Heart right ventricle (tissue), 16 donors: ENCODE results near the gene RBPMS2. TPM values are rescaled to one million over a fixed set of nuclear protein-coding genes. Genes with fewer than 3 reads are reported as not detected.
A peak's percentile ranks its signal among the peaks of the same experiment; 100 is the strongest.

Experiments used
- ATAC-seq, 8 donors: fragments of 200-7000 bp; cut with Tn5 transposase; one replicate each; pipeline ENCODE4 v1.9.1; 2020; ENCODE audit warnings: mild to moderate bottlenecking in 8 of 8, moderate library complexity in 8 of 8, moderate number of reproducible peaks in 1 of 8
- DNase-seq, 2 donors: peaks; one replicate each; pipeline ENCODE4 v3.0.0-alpha.2; 2020
- H3K27ac ChIP-seq, 10 donors: fragments of 200-600 bp; sonication (generic) in 2 of 10; one replicate each; pipeline versions ENCODE4 v1.5.0 to v1.8.0; 2020 to 2022; ENCODE audit warnings: mild to moderate bottlenecking in 3 of 10
- H3K27me3 ChIP-seq, 7 donors: fragments of 200-600 bp; one replicate each; pipeline ENCODE4 v1.8.0; 2021 to 2022; ENCODE audit warnings: mild to moderate bottlenecking in 2 of 7
- H3K36me3 ChIP-seq, 9 donors: fragments of 200-600 bp; sonication (generic) in 1 of 9; one replicate each; pipeline versions ENCODE4 v1.5.0 to v1.8.0; 2020 to 2022; ENCODE audit warnings: mild to moderate bottlenecking in 2 of 9
- H3K4me1 ChIP-seq, 9 donors: fragments of 200-600 bp; sonication (generic) in 1 of 9; one replicate each; pipeline versions ENCODE4 v1.5.0 to v1.8.0; 2020 to 2022; ENCODE audit warnings: mild to moderate bottlenecking in 4 of 9
- H3K4me3 ChIP-seq, 10 donors: fragments of 200-600 bp; sonication (generic) in 2 of 10; one replicate each; pipeline versions ENCODE4 v1.5.0 to v1.8.0; 2020 to 2022; ENCODE audit warnings: mild to moderate bottlenecking in 7 of 10, moderate library complexity in 2 of 10
- H3K9me3 ChIP-seq, 11 donors: fragments of 200-600 bp in 10 of 11; sonication (generic) in 2 of 11; one replicate each; pipeline versions ENCODE4 v1.5.0 to v1.8.0; 2013 to 2022; ENCODE audit warnings: mild to moderate bottlenecking in 2 of 11, control low read depth in 1 of 11, moderate library complexity in 1 of 11
- WGBS, 2 donors: extraction: QIAGEN DNeasy Blood & Tissue Kit; methylation state at CpG; one replicate each; pipeline ENCODE4 v1.1.7; 2013; ENCODE audit warnings: inconsistent platforms in 1 of 2; 5-methylcytosine and 5-hydroxymethylcytosine counted together
- intact Hi-C, 10 donors: fragments of 100-400 bp; cut with DNase I; formaldehyde crosslinking; loops; one replicate each; pipeline versions ENCODE4 v1.11.1 to v1.14.2; 2022
- microRNA-seq, 2 donors: library from miRNA; unstranded; fragments of <30 nt; microRNA quantifications; one replicate each; pipeline ENCODE4 v1.2.0, GENCODE V29; 2021
- polyA plus RNA-seq, 2 donors: library from polyadenylated mRNA; stranded (reverse); fragments of 200-250 nt; gene quantifications; one replicate each; pipeline ENCODE4 v1.2.3, GENCODE V29; 2013
- total RNA-seq, 10 donors: library from RNA; stranded (reverse); fragmentation: NEBNext Ultra II Directional in 3 of 10; extraction: Animal tissue kit (Norgen Biotek cat#: 25700) in 3 of 10; gene quantifications; one replicate each; pipeline versions ENCODE4 v1.2.1 to v1.2.4, GENCODE V29; 2021 to 2023
- TF ChIP-seq, protein P1 (sequence below), 9 donors: fragments of 200-600 bp; sonication (generic) in 2 of 9; IDR thresholded peaks; one replicate each; pipeline versions ENCODE4 v1.5.0 to v1.8.0; 2021 to 2022; ENCODE audit warnings: antibody characterized with exemption in 9 of 9, mild to moderate bottlenecking in 5 of 9, moderate library complexity in 1 of 9
- donor health status: Arrhythmogenic right ventricular cardiomyopathy.
- donor health status: ischemic (EF 13 %, LVEDD 7.1; RV severe dilation, severe dysfunction).
- donor health status: healthy with polysubstance abuse.
- donor health status: DM: no; HTN: yes; CAD: no.
- donor health status: DM: no; HTN: no; CAD: no.
- donor health status: ischemic (EF 25% LVEDD 6.9; RV normal size, moderate dysfunction).
- donor health status: ischemic (EF 25% LVEDD 5.7; RV mildly dilated, moderate dysfunction).
- donor health status: healthy.
- donor health status: DM: yes; HTN: yes; CAD: no.
- donor health status: Ischemic cardiomyopathy.
- donor health status: ischemic (EF 35%, LVEDD 5.7; RV mildly dilated, moderate dysfunction).
- donor health status: nonischemic (EF 11% LVEDD 7.7; RV severe dilation, severe dysfunction).
- donor health status: DM: yes; HTN: yes; CAD: no.
- donor health status: PGD.
- donor health status: ischemic (EF 29% LVEDD 5.4; RV normal size, mild dysfunction).
- donor health status: nonischemic (EF 23%, LVEDD 6.1; RV moderate dilation, normal function).

Gene RBPMS2
- total and polyA plus RNA-seq, 12 donors: 177 to 310 (median 213) TPM

DNA sequence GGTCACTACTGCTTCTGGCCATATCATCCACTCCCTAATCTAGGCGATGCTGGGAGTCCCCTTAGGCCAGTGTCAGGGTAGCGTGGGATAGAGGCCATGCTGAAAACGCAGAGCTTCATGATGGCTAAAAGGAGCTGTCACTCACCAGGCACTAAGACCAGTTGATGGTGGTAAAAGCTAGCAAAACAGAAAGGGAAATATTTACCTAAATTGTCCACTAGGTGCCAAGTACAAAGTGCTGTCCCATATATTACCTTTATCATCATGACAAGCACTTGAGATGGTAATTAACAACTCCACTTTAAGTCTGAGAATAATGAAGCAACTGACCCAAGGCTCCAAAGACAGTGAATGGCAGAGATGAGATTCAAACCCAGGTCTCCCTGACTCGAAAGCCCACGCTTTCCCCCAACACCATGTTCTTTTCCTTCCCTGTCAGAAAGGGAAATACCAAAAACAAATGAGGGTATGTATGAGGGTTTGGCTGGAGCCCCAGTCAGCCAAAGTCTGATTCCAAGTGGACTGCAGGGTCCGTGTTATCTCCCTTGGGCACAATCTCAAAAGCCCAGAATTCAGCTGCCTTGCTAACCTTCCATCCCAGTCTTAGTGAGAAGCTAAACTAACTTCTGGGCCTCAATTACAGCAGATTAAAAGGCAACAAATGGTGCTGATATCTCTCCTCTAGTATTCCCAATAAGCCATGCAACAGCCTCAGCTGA, 84.7 kb downstream of the RBPMS2 start:
- intact Hi-C loops: no loop called here
- Histone ChIP-seq H3K9me3 (no peaks in the 10 kb centered on the region), H3K36me3 (peaks cover 0 to 100% (median 20%) of the 10 kb centered on the region in 9 donors), H3K4me3 (no peak overlapping the region), H3K4me1 (peaks cover 47 to 96% (median 73%) of the 10 kb centered on the region in 9 donors), H3K27me3 (no peaks in the 10 kb centered on the region), H3K27ac (peak overlapping the region; percentile 46 to 97 (median 82))
- TF ChIP-seq, protein P1, sequence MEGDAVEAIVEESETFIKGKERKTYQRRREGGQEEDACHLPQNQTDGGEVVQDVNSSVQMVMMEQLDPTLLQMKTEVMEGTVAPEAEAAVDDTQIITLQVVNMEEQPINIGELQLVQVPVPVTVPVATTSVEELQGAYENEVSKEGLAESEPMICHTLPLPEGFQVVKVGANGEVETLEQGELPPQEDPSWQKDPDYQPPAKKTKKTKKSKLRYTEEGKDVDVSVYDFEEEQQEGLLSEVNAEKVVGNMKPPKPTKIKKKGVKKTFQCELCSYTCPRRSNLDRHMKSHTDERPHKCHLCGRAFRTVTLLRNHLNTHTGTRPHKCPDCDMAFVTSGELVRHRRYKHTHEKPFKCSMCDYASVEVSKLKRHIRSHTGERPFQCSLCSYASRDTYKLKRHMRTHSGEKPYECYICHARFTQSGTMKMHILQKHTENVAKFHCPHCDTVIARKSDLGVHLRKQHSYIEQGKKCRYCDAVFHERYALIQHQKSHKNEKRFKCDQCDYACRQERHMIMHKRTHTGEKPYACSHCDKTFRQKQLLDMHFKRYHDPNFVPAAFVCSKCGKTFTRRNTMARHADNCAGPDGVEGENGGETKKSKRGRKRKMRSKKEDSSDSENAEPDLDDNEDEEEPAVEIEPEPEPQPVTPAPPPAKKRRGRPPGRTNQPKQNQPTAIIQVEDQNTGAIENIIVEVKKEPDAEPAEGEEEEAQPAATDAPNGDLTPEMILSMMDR (IDR thresholded peaks at IDR 0.05): peak in 3 of 9 donors; percentile 9 to 16 (median 9)
- WGBS, 2 donors: 45 to 50% methylated on average over 6 of the region's 6 CpGs
- DNase-seq (no peak), ATAC-seq (peak in 4 of 8 donors; percentile 5 to 23 (median 10))

DNA sequence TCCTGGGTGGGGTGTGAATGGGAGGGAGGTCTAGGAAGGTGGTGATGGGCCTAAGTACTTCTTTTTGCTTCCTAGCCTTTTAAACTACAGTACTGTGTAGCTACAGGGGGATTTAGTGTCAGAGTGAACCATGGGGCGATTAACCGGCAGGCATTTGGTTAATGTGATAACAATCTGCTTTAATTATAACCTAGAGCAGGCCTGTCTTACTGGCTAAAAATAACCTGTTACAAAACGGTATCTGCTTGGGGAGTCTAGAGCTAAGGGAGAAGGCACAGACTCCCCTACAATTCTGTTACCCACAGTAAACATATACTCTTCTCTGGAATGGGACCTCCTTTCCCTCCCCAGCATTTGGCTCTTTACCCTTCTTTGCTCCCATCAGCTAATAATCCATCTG, 85.4 kb downstream of the RBPMS2 start:
- no peak for DNase-seq
- Histone ChIP-seq H3K4me3 (no peak overlapping the region), H3K9me3 (no peaks in the 10 kb centered on the region), H3K4me1 (peaks cover 39 to 96% (median 71%) of the 10 kb centered on the region in 9 donors), H3K27me3 (no peaks in the 10 kb centered on the region), H3K36me3 (peaks cover 0 to 100% (median 20%) of the 10 kb centered on the region in 9 donors), H3K27ac (peak overlapping the region; percentile 46 to 97 (median 82))
- WGBS, 2 donors: 15 to 39% methylated on average over 3 of the region's 3 CpGs
- TF ChIP-seq, protein P1 (IDR thresholded peaks at IDR 0.05): no peak
- peak in 1 of 8 donors; percentile 4 for ATAC-seq
- intact Hi-C loops: no loop called here

Small RNAs within 50 kb of the gene (microRNA-seq; reads per million reads assigned to microRNA genes)
- gene MIR1272: 0 to 0.60 reads per million in 2 donors

Other genes with a start within 250 kb of the RBPMS2 start
- 1 to 10 TPM in 2 of 10 donors, under 1 TPM in 8; 0.22 to 2.9 (median 0.45) TPM for gene PIF1, start 50.1 kb upstream of the RBPMS2 start, total RNA-seq
- 1 to 10 TPM in 1 of 2 donors, under 1 TPM in 1; 0.38 to 1.6 TPM for gene PIF1, start 50.1 kb upstream of the RBPMS2 start, polyA plus RNA-seq
- gene PLEKHO2, start 66.3 kb upstream of the RBPMS2 start, total RNA-seq: 10 to 100 TPM in 3 of 10 donors, 1 to 10 TPM in 7; 5.9 to 24.2 (median 9.7) TPM
- 10 to 100 TPM in 1 of 2 donors, 1 to 10 TPM in 1; 7.2 to 10.2 TPM for gene PLEKHO2, start 66.3 kb upstream of the RBPMS2 start, polyA plus RNA-seq
- gene ANKDD1A, start 136.3 kb upstream of the RBPMS2 start, total RNA-seq: 1 to 10 TPM in 7 of 10 donors, under 1 TPM in 3; 0.70 to 1.9 (median 1.3) TPM
- 1 to 10 TPM; 1.1 to 1.9 TPM for gene ANKDD1A, start 136.3 kb upstream of the RBPMS2 start, polyA plus RNA-seq
- 10 to 100 TPM; 36.4 to 56.6 (median 45.9) TPM for gene SPG21, start 214.3 kb upstream of the RBPMS2 start, total RNA-seq
- gene SPG21, start 214.3 kb upstream of the RBPMS2 start, polyA plus RNA-seq: 10 to 100 TPM; 30.4 to 57.0 TPM